ENCODE results near the gene CCDC47.
"Not testable (repeated sequence)": the region's sequence is repeated elsewhere in the genome, so short reads cannot be mapped to it uniquely, and the experiment has no call there.

Gene CCDC47

DNA sequence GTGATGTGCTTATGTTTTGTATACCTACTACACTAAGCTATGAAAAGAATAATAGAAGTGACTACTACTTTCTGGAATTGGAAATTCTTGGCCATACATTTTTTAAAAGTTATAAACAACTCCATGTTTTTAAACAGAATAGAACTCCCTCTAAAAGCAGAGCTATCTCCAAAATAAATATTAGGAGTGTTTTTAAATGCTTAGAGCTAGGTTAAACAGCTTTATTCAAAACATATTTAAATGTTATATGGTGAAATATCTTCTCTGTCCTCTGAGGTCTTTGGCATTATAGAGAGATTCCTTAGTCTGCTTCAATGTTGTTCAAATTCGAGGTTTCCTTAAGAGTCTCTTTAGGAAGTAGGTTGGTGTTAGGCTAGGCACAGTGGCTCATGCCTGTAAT lies 30.9 kb upstream of the CCDC47 start:
- TF ChIP-seq, protein P1, sequence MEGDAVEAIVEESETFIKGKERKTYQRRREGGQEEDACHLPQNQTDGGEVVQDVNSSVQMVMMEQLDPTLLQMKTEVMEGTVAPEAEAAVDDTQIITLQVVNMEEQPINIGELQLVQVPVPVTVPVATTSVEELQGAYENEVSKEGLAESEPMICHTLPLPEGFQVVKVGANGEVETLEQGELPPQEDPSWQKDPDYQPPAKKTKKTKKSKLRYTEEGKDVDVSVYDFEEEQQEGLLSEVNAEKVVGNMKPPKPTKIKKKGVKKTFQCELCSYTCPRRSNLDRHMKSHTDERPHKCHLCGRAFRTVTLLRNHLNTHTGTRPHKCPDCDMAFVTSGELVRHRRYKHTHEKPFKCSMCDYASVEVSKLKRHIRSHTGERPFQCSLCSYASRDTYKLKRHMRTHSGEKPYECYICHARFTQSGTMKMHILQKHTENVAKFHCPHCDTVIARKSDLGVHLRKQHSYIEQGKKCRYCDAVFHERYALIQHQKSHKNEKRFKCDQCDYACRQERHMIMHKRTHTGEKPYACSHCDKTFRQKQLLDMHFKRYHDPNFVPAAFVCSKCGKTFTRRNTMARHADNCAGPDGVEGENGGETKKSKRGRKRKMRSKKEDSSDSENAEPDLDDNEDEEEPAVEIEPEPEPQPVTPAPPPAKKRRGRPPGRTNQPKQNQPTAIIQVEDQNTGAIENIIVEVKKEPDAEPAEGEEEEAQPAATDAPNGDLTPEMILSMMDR (IDR thresholded peaks at IDR 0.05; ENCODE audit: extremely low read depth, insufficient read depth, missing control alignments): no peak
- no peak for DNase-seq (ENCODE audit: low spot score)
- in situ Hi-C loops (cut with MboI; ENCODE audit: low pct_unique_long_range_greater_than_20kb, low sequenced_read_pairs, unreplicated experiment): no loop called here

DNA sequence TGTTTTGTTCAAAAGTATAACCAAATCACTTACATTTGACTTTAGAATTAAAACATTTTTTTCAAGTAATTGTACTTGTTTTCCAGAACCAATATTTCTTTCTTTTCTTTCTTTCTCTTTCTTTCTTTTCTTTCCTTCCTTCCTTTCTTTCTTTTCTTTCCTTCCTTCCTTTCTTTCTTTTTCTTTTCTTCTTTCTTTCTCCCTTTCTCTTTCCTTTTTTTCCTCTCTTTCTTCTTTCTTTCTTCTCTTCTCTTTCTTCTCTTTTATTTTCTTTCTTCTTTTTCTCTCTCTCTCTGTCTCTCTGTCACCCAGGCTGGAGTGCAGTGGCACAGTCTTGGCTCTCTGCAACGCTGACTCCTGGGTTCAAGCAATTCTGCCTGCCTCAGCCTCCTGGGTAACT lies 27.4 kb upstream of the CCDC47 start:
- in situ Hi-C loops (cut with MboI; ENCODE audit: low pct_unique_long_range_greater_than_20kb, low sequenced_read_pairs, unreplicated experiment): no loop called here
- no peak for DNase-seq (ENCODE audit: low spot score)
- TF ChIP-seq, protein P1 (IDR thresholded peaks at IDR 0.05; ENCODE audit: extremely low read depth, insufficient read depth, missing control alignments): no peak

DNA sequence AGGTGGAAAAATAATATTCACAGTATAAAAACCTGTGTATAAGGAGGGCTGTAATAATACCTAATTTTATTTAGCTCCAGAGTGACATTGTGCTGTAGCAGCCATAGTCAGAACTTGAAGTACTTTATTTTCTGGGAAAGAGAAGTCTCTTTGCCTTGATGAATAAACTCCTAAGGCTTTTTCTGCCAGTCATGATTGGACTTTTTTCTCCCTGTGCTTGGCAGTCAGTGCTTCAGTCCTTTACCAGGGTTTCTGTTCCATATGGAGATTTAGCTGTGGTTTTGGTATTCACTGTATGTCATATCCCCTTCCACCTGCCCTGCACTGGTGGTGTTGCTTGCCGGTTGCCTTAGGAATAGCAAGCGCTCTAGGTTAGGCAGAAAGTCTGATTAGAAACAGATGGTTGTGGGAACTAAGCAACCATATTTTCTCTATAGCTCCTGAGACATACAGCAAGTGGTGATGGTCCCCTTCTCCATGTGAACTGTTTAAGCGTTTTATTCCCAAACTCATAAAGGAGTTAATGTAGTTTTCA lies 25.2 kb upstream of the CCDC47 start:
- DNase-seq (ENCODE audit: low spot score): no peak
- TF ChIP-seq, protein P1 (IDR thresholded peaks at IDR 0.05; ENCODE audit: extremely low read depth, insufficient read depth, missing control alignments): no peak
- in situ Hi-C loops (cut with MboI; ENCODE audit: low pct_unique_long_range_greater_than_20kb, low sequenced_read_pairs, unreplicated experiment): no loop called here

DNA sequence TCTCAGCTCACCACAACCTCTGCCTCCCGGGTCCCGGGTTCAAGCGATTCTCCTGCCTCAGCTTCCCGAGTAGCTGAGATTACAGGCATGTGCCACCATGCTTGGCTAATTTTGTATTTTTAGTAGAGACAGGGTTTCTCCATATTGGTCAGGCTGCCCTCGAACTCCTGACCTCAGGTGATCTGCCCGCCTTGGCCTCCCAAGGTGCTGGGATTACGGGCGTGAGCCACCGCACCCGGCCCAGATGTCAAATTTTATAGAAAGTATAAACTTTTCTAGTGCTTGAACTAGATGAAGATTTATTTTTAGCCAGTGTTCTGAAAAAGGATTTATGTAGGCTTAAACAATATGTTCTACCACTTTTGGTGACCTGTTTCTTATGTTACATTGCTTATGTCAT lies 23.0 kb upstream of the CCDC47 start:
- in situ Hi-C loops (cut with MboI; ENCODE audit: low pct_unique_long_range_greater_than_20kb, low sequenced_read_pairs, unreplicated experiment); DNase-seq (ENCODE audit: low spot score): not testable (repeated sequence)

DNA sequence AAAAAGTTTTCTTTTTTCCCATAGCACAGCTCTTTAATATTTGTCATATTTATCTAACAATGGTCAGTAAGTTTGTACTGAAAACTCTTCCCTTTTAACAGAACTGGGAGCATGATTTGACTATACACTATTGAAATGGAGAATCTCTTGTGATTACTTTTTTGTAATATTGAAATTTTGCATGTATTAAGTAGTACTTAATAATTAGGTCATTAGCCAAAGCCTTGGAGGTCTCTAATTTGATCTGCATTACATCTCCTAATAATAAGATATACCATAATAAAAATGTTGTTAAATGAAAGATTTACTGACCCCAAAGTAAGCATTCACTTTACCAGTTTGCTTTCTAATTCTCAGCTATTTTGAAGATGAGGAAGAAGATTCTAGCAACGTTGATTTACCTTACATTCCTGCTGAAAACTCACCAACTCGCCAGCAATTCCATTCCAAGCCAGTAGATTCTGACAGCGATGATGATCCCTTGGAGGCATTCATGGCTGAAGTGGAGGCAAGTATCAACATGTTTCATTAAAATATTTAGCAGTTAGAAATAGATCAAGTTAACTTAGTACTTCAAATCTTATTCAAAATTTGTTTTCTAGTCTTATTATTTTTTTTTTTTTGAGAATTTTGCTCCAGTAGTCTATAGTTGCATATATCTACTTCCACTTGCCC lies 18.8 kb upstream of the CCDC47 start:
- in situ Hi-C loops (cut with MboI; ENCODE audit: low pct_unique_long_range_greater_than_20kb, low sequenced_read_pairs, unreplicated experiment): no loop called here
- TF ChIP-seq, protein P1 (IDR thresholded peaks at IDR 0.05; ENCODE audit: extremely low read depth, insufficient read depth, missing control alignments): no peak
- DNase-seq (ENCODE audit: low spot score): no peak

DNA sequence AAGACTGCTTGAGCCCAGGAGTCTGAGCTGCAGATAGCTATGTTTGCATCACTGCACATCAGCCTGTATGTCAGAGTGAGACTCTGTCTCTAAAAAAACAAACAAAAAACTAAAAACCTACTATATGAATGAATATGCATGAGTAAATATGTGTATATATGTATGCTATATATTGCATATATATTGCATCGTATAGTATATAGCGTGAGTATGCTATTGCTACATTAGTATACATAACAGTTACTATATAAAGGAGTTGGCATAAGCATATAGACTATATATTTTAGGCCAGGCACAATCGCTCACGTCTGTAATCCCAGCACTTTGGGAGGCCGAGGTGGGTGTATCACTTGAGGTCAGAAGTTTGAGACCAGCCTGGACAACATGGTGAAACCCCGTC lies 16.7 kb upstream of the CCDC47 start:
- TF ChIP-seq, protein P1 (IDR thresholded peaks at IDR 0.05; ENCODE audit: extremely low read depth, insufficient read depth, missing control alignments): no peak
- no peak for DNase-seq (ENCODE audit: low spot score)
- in situ Hi-C loops (cut with MboI; ENCODE audit: low pct_unique_long_range_greater_than_20kb, low sequenced_read_pairs, unreplicated experiment): no loop called here

DNA sequence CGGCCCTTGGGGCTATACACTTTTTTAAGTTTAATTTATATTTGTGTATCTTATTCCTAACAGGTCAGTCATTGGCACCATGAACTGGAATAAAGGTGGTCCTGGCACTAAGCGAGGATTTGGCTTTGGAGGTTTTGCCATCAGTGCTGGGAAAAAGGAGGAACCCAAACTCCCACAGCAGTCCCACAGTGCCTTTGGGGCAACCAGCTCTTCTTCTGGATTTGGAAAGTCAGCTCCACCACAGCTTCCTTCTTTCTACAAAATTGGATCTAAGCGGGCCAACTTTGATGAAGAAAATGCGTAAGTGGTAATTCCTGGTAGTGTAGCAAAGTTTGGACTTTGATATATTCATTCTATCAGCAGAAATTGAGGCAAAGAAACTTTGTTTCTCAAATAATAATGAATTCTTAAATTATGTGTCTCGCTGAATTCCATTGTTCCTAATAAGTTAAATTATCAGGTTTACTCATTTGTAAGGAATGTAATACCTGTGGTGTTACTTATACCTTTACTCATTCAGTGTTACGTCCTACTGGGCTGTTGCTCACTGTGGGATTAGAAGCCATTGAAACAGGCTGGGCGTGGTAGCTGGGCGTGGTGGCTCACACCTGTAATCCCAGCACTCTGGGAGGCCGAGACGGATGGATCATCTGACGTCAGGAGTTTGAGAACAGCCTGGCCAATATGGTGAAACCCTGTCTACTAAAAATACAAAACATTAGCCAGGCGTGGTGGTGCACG lies 13.7 kb upstream of the CCDC47 start:
- in situ Hi-C loops (cut with MboI; ENCODE audit: low pct_unique_long_range_greater_than_20kb, low sequenced_read_pairs, unreplicated experiment): no loop called here
- TF ChIP-seq, protein P1 (IDR thresholded peaks at IDR 0.05; ENCODE audit: extremely low read depth, insufficient read depth, missing control alignments): no peak
- no peak for DNase-seq (ENCODE audit: low spot score)
